SK-N-SH (cell line): ENCODE measurements around the gene FNDC11. TPM values are rescaled to one million over a fixed set of nuclear protein-coding genes. Genes with fewer than 3 reads are reported as not detected.

Experiments
- CTCF ChIA-PET: fragments of 300-600, 350-600 bp; formaldehyde crosslinking; extraction: SDS; loops from one replicate; lab custom pipeline; 2021; lab: Yijun Ruan, JAX
- POLR2A ChIA-PET: fragments of 350-600 bp; sonication (Branson Sonifier 250); formaldehyde crosslinking; extraction: SDS; loops from one replicate; lab custom pipeline; 2020; ENCODE audit warnings: antibody characterized with exemption, inconsistent platforms; lab: Yijun Ruan, JAX
- DNase-seq: peaks from one replicate; pipeline ENCODE4 v3.0.0; 2012
- H2AFZ ChIP-seq: fragments of 200-600 bp; sonication (generic); 2 replicates; pipeline ENCODE4 v1.8.1; 2016; ENCODE audit warnings: antibody characterized with exemption, mild to moderate bottlenecking, low read depth
- H3F3A ChIP-seq: fragments of 200-600 bp; sonication (generic); replicated peaks from 2 replicates; pipeline ENCODE3; 2016; ENCODE audit warnings: antibody characterized with exemption, mild to moderate bottlenecking; ENCODE audit not compliant: insufficient read depth
- H3K27ac ChIP-seq, 2 experiments: fragments of 200-500 bp in 1 of 2; fragments of 200-600 bp in 1 of 2; sonication (Bioruptor generic) in 1 of 2; sonication (generic), shearing (Covaris generic) in 1 of 2; 2 replicates each; pipeline versions ENCODE4 v1.5.1 to v1.6.1; 2014 to 2016; ENCODE audit warnings: low read depth in 2 of 2, inconsistent platforms in 1 of 2, low read length in 1 of 2, mild to moderate bottlenecking in 1 of 2, mixed read lengths in 1 of 2
- H3K27me3 ChIP-seq: fragments of 200-600 bp; sonication (generic), shearing (Covaris generic); 2 replicates; pipeline ENCODE4 v1.6.1; 2016; ENCODE audit warnings: mixed run types; ENCODE audit not compliant: insufficient read depth
- H3K36me3 ChIP-seq, 2 experiments: fragments of 200-500 bp in 1 of 2; fragments of 200-600 bp in 1 of 2; sonication (Bioruptor generic) in 1 of 2; sonication (generic) in 1 of 2; replicated peaks in 1 of 2; 2 replicates each; pipeline versions ENCODE3 to v1.5.1; 2014 to 2016; ENCODE audit warnings: low read length in 1 of 2, mild to moderate bottlenecking in 1 of 2; ENCODE audit not compliant: insufficient read depth in 2 of 2, control insufficient read depth in 1 of 2
- H3K4me1 ChIP-seq, 2 experiments: fragments of 200-500 bp in 1 of 2; fragments of 200-600 bp in 1 of 2; sonication (Bioruptor generic) in 1 of 2; sonication (generic), shearing (Covaris generic) in 1 of 2; 2 replicates each; pipeline versions ENCODE4 v1.5.1 to v1.6.1; 2014 to 2016; ENCODE audit warnings: low read depth in 1 of 2, low read length in 1 of 2, mixed run types in 1 of 2; ENCODE audit not compliant: insufficient read depth in 2 of 2, control insufficient read depth in 1 of 2
- H3K4me2 ChIP-seq: fragments of 200-600 bp; sonication (generic), shearing (Covaris generic); 2 replicates; pipeline ENCODE4 v1.6.1; 2017; ENCODE audit warnings: mixed run types
- H3K4me3 ChIP-seq, 2 experiments: fragments of 200-500 bp in 1 of 2; fragments of 200-600 bp in 1 of 2; sonication (Bioruptor generic) in 1 of 2; sonication (generic), shearing (Covaris generic) in 1 of 2; 2 replicates each; pipeline versions ENCODE4 v1.5.1 to v1.8.1; 2014 to 2016; ENCODE audit warnings: low read depth in 2 of 2, inconsistent platforms in 1 of 2, low read length in 1 of 2, mild to moderate bottlenecking in 1 of 2, mixed read lengths in 1 of 2, moderate library complexity in 1 of 2
- H3K79me2 ChIP-seq: fragments of 200-600 bp; sonication (generic); 2 replicates; pipeline ENCODE4 v1.8.1; 2017; ENCODE audit warnings: mild to moderate bottlenecking; ENCODE audit not compliant: insufficient read depth
- H3K9ac ChIP-seq: fragments of 200-600 bp; sonication (generic); 2 replicates; pipeline ENCODE4 v1.6.1; 2017; ENCODE audit warnings: mixed run types
- H3K9me2 ChIP-seq: fragments of 200-600 bp; sonication (generic); 2 replicates; pipeline ENCODE4 v1.6.1; 2017; ENCODE audit warnings: mixed run types
- H3K9me3 ChIP-seq: fragments of 200-600 bp; sonication (generic); 2 replicates; pipeline ENCODE4 v1.6.1; 2017; ENCODE audit warnings: mixed run types, mild to moderate bottlenecking, moderate library complexity
- H4K20me1 ChIP-seq: fragments of 200-600 bp; sonication (generic); 2 replicates; pipeline ENCODE4 v1.6.1; 2017; ENCODE audit warnings: mild to moderate bottlenecking, mixed run types; ENCODE audit not compliant: insufficient read depth
- FOSL2 ChIP-seq: IDR thresholded peaks from 2 replicates; pipeline ENCODE4 v1.4.0; 2012; ENCODE audit warnings: low read depth, mild to moderate bottlenecking, moderate library complexity, borderline replicate concordance
- MAX ChIP-seq: IDR thresholded peaks from 2 replicates; pipeline ENCODE4 v1.4.0; 2012; ENCODE audit warnings: low read depth
- MXI1 ChIP-seq: IDR thresholded peaks from 2 replicates; pipeline ENCODE4 v1.6.1; 2012; ENCODE audit warnings: mild to moderate bottlenecking, low read depth, low read length, improper control_type of control experiment
- NRF1 ChIP-seq: IDR thresholded peaks from 2 replicates; pipeline ENCODE4 v1.6.1; 2012; ENCODE audit warnings: low read depth, mild to moderate bottlenecking, low read length
- RAD21 ChIP-seq: IDR thresholded peaks from 2 replicates; pipeline ENCODE4 v1.6.1; 2012; ENCODE audit warnings: mild to moderate bottlenecking, low read length
- TAF1 ChIP-seq: IDR thresholded peaks from 2 replicates; pipeline ENCODE4 v1.6.1; 2012; ENCODE audit warnings: low read depth, mild to moderate bottlenecking, low read length, moderate library complexity, borderline replicate concordance
- TEAD4 ChIP-seq: IDR thresholded peaks from 2 replicates; pipeline ENCODE4 v1.4.0; 2012; ENCODE audit warnings: mild to moderate bottlenecking, borderline replicate concordance; ENCODE audit not compliant: insufficient read depth
- USF1 ChIP-seq: IDR thresholded peaks from 2 replicates; pipeline ENCODE4 v1.4.0; 2012; ENCODE audit warnings: low read depth, borderline replicate concordance
- WGBS: methylation state at CpG from one replicate; pipeline ENCODE4 v1.1.6; 2017; ENCODE audit warnings: low lambda C conversion rate; 5-methylcytosine and 5-hydroxymethylcytosine counted together
- polyA plus RNA-seq, 3 experiments: library from polyadenylated mRNA; depleted of rRNA; stranded (reverse); fragments of >200 nt; gene quantifications; 2 replicates each; pipeline ENCODE4 v1.2.3, GENCODE V29; 2012
- TF ChIP-seq, protein P1 (sequence below): IDR thresholded peaks from 2 replicates; pipeline ENCODE4 v1.6.1; 2012; ENCODE audit warnings: mild to moderate bottlenecking, low read depth, low read length, moderate library complexity
- TF ChIP-seq, protein P2 (sequence below): IDR thresholded peaks from 2 replicates; pipeline ENCODE4; 2012

Gene FNDC11
- polyA plus RNA-seq, 1 of the 3 experiments (the other 2 are of a cell fraction) = 5.5 TPM

- no peak for DNase-seq
- TF ChIP-seq MAX = no peak
- no peak for TF ChIP-seq MXI1
- no peak for TF ChIP-seq TEAD4
- no peak for TF ChIP-seq NRF1
- no peak for TF ChIP-seq RAD21
- TF ChIP-seq, protein P1, sequence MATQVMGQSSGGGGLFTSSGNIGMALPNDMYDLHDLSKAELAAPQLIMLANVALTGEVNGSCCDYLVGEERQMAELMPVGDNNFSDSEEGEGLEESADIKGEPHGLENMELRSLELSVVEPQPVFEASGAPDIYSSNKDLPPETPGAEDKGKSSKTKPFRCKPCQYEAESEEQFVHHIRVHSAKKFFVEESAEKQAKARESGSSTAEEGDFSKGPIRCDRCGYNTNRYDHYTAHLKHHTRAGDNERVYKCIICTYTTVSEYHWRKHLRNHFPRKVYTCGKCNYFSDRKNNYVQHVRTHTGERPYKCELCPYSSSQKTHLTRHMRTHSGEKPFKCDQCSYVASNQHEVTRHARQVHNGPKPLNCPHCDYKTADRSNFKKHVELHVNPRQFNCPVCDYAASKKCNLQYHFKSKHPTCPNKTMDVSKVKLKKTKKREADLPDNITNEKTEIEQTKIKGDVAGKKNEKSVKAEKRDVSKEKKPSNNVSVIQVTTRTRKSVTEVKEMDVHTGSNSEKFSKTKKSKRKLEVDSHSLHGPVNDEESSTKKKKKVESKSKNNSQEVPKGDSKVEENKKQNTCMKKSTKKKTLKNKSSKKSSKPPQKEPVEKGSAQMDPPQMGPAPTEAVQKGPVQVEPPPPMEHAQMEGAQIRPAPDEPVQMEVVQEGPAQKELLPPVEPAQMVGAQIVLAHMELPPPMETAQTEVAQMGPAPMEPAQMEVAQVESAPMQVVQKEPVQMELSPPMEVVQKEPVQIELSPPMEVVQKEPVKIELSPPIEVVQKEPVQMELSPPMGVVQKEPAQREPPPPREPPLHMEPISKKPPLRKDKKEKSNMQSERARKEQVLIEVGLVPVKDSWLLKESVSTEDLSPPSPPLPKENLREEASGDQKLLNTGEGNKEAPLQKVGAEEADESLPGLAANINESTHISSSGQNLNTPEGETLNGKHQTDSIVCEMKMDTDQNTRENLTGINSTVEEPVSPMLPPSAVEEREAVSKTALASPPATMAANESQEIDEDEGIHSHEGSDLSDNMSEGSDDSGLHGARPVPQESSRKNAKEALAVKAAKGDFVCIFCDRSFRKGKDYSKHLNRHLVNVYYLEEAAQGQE = no peak
- no peak for TF ChIP-seq TAF1
- TF ChIP-seq FOSL2 = no peak
- no peak for TF ChIP-seq USF1
- WGBS = 88% methylated on average over 24 of the region's 25 CpGs
- no peak overlapping the region for H3K9ac ChIP-seq
- no peaks in the 10 kb centered on the region for H3K79me2 ChIP-seq
- H3K4me2 ChIP-seq = no peak overlapping the region
- no peaks in the 10 kb centered on the region for H3K9me3 ChIP-seq
- CTCF ChIA-PET = interaction anchor here (1.2 to 8.2 kb wide), 2 partner anchors 10 to 53 kb away, joined by 3 to 66 read pairs; partner anchors contain the start of gene PTK6
- H3K27ac ChIP-seq = no peak overlapping the region
- H3K36me3 ChIP-seq = no peaks in the 10 kb centered on the region
- H3K9me2 ChIP-seq = no peaks in the 10 kb centered on the region
- H4K20me1 ChIP-seq = no peaks in the 10 kb centered on the region
- POLR2A ChIA-PET = no interaction called here
- H3K4me3 ChIP-seq = no peak overlapping the region
- H2AFZ ChIP-seq = no peak overlapping the region
- peaks cover 0 to 3% of the 10 kb centered on the region in 2 experiments; a peak in 1 of 4 replicates for H3K4me1 ChIP-seq
- H3K27me3 ChIP-seq = no peaks in the 10 kb centered on the region
- peaks cover 9% of the 10 kb centered on the region for H3F3A ChIP-seq
Observed at GRCh38 chr20:63549019-63549418, 4.9 kb upstream of the FNDC11 start.

GRCh38 chr20:63549679-63550282 is 4.2 kb upstream of the FNDC11 start:
- Histone ChIP-seq H3F3A (peaks cover 9% of the 10 kb centered on the region), H3K9me3 (no peaks in the 10 kb centered on the region), H2AFZ (no peak overlapping the region), H3K27ac (no peak overlapping the region), H3K9me2 (no peaks in the 10 kb centered on the region), H3K79me2 (no peaks in the 10 kb centered on the region), H3K4me1 (peaks cover 0 to 9% of the 10 kb centered on the region in 2 experiments; a peak in 1 of 4 replicates), H4K20me1 (no peaks in the 10 kb centered on the region), H3K27me3 (no peaks in the 10 kb centered on the region), H3K4me3 (no peak overlapping the region), H3K4me2 (no peak overlapping the region), H3K9ac (no peak overlapping the region), H3K36me3 (no peaks in the 10 kb centered on the region)
- WGBS = 86% methylated on average over 17 of the region's 18 CpGs
- ChIA-PET POLR2A (no interaction called here), CTCF (interaction anchor here (0.9 to 8.2 kb wide), 3 partner anchors 11 to 191 kb away, joined by 3 to 66 read pairs (median 3); partner anchors contain the start of gene PTK6)
- no peak for DNase-seq
- TF ChIP-seq, protein P2, sequence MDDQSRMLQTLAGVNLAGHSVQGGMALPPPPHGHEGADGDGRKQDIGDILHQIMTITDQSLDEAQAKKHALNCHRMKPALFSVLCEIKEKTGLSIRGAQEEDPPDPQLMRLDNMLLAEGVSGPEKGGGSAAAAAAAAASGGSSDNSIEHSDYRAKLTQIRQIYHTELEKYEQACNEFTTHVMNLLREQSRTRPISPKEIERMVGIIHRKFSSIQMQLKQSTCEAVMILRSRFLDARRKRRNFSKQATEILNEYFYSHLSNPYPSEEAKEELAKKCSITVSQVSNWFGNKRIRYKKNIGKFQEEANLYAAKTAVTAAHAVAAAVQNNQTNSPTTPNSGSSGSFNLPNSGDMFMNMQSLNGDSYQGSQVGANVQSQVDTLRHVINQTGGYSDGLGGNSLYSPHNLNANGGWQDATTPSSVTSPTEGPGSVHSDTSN = no peak
- TF ChIP-seq USF1 (no peak), NRF1 (no peak)
